ENCODE data around the gene AVPR2. TPM values are rescaled to one million over a fixed set of nuclear protein-coding genes. Genes with fewer than 3 reads are reported as not detected.

Gene AVPR2
- total and polyA plus RNA-seq, 9 of the 15 experiments (the other 6 are each of a cell fraction or from before 2014, with no cell fraction given): not detected

DNA sequence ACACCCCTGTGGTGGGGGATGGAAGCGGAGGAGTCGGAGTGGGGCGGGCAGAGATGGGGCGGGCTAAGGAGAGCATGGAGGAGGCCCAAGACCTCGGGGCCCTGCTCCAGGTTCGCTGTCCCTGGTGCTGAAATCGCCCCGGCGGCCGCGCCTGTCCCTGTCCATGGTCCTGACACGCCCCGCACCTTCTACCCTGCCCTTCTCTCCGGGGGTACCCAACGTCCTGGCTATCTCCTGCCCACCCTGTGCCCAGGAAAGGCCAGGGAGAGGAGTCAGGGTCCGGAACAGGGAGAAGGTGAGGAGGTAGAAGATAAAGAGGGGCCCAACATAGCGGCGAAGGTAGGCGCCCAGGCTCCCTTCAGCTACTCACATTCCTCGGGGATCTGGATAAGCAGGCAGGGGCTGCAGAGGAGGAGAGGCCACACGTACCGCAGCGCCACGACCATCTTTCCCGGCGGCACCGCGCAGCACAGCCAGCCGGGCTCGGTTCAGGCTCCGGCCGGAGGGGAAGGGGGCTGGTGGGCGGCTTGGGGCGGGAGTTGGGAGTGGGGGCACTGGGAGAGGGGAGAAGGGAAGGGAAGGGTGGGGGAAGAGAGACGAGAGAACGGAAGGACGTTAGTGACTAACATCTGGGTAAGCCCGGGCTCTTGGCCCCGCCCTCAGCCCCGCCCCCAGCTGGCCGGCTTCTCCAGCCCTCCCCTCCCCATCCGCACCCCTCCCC, 28.9 kb upstream of the AVPR2 start (continued):
- TF ChIP-seq, protein P1, sequence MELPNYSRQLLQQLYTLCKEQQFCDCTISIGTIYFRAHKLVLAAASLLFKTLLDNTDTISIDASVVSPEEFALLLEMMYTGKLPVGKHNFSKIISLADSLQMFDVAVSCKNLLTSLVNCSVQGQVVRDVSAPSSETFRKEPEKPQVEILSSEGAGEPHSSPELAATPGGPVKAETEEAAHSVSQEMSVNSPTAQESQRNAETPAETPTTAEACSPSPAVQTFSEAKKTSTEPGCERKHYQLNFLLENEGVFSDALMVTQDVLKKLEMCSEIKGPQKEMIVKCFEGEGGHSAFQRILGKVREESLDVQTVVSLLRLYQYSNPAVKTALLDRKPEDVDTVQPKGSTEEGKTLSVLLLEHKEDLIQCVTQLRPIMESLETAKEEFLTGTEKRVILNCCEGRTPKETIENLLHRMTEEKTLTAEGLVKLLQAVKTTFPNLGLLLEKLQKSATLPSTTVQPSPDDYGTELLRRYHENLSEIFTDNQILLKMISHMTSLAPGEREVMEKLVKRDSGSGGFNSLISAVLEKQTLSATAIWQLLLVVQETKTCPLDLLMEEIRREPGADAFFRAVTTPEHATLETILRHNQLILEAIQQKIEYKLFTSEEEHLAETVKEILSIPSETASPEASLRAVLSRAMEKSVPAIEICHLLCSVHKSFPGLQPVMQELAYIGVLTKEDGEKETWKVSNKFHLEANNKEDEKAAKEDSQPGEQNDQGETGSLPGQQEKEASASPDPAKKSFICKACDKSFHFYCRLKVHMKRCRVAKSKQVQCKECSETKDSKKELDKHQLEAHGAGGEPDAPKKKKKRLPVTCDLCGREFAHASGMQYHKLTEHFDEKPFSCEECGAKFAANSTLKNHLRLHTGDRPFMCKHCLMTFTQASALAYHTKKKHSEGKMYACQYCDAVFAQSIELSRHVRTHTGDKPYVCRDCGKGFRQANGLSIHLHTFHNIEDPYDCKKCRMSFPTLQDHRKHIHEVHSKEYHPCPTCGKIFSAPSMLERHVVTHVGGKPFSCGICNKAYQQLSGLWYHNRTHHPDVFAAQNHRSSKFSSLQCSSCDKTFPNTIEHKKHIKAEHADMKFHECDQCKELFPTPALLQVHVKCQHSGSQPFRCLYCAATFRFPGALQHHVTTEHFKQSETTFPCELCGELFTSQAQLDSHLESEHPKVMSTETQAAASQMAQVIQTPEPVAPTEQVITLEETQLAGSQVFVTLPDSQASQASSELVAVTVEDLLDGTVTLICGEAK (IDR thresholded peaks at IDR 0.05): peak; percentile 91
- TF ChIP-seq, protein P1 (CRISPR knock-in tag; IDR thresholded peaks at IDR 0.05): peak; percentile 87
- TF ChIP-seq, protein P2, sequence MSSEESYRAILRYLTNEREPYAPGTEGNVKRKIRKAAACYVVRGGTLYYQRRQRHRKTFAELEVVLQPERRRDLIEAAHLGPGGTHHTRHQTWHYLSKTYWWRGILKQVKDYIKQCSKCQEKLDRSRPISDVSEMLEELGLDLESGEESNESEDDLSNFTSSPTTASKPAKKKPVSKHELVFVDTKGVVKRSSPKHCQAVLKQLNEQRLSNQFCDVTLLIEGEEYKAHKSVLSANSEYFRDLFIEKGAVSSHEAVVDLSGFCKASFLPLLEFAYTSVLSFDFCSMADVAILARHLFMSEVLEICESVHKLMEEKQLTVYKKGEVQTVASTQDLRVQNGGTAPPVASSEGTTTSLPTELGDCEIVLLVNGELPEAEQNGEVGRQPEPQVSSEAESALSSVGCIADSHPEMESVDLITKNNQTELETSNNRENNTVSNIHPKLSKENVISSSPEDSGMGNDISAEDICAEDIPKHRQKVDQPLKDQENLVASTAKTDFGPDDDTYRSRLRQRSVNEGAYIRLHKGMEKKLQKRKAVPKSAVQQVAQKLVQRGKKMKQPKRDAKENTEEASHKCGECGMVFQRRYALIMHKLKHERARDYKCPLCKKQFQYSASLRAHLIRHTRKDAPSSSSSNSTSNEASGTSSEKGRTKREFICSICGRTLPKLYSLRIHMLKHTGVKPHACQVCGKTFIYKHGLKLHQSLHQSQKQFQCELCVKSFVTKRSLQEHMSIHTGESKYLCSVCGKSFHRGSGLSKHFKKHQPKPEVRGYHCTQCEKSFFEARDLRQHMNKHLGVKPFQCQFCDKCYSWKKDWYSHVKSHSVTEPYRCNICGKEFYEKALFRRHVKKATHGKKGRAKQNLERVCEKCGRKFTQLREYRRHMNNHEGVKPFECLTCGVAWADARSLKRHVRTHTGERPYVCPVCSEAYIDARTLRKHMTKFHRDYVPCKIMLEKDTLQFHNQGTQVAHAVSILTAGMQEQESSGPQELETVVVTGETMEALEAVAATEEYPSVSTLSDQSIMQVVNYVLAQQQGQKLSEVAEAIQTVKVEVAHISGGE (CRISPR knock-in tag; IDR thresholded peaks at IDR 0.05): peak in 1 of 3 experiments; percentile 50; a peak in 1 of 6 replicates
- TF ChIP-seq, protein P3, sequence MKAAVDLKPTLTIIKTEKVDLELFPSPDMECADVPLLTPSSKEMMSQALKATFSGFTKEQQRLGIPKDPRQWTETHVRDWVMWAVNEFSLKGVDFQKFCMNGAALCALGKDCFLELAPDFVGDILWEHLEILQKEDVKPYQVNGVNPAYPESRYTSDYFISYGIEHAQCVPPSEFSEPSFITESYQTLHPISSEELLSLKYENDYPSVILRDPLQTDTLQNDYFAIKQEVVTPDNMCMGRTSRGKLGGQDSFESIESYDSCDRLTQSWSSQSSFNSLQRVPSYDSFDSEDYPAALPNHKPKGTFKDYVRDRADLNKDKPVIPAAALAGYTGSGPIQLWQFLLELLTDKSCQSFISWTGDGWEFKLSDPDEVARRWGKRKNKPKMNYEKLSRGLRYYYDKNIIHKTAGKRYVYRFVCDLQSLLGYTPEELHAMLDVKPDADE (conservative IDR thresholded peaks at IDR 0.05; ENCODE audit: control insufficient read depth, low read depth, low read length): peak; percentile 91; the same call in 1 of the 2 replicates
- TF ChIP-seq, protein P4, sequence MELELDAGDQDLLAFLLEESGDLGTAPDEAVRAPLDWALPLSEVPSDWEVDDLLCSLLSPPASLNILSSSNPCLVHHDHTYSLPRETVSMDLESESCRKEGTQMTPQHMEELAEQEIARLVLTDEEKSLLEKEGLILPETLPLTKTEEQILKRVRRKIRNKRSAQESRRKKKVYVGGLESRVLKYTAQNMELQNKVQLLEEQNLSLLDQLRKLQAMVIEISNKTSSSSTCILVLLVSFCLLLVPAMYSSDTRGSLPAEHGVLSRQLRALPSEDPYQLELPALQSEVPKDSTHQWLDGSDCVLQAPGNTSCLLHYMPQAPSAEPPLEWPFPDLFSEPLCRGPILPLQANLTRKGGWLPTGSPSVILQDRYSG (tag; conservative IDR thresholded peaks at IDR 0.05; ENCODE audit: low read depth): peak; percentile 58; the same call in 1 of the 2 replicates
- TF ChIP-seq, protein P5, sequence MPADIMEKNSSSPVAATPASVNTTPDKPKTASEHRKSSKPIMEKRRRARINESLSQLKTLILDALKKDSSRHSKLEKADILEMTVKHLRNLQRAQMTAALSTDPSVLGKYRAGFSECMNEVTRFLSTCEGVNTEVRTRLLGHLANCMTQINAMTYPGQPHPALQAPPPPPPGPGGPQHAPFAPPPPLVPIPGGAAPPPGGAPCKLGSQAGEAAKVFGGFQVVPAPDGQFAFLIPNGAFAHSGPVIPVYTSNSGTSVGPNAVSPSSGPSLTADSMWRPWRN (IDR thresholded peaks at IDR 0.05; ENCODE audit: low read depth): no peak
- TF ChIP-seq FOXK1 (CRISPR knock-in tag; IDR thresholded peaks at IDR 0.05; ENCODE audit: borderline replicate concordance) (peak; percentile 99), ZFX (CRISPR knock-in tag; IDR thresholded peaks at IDR 0.05) (peak; percentile 67)

Measured in K562 (cell line).